Astrocyte (in vitro differentiated cells and primary cell): ENCODE measurements around the gene ZBTB1. TPM values are rescaled to one million over a fixed set of nuclear protein-coding genes. Genes with fewer than 3 reads are reported as not detected.

ENCODE experiments used
- DNase-seq: peaks from one replicate; pipeline ENCODE4 v3.0.0-alpha.2; 2010; ENCODE audit warnings: low read depth
- FAIRE-seq: peaks from 2 replicates; lab custom pipeline; 2011; peaks lifted over from hg19 to GRCh38; lab: Jason Lieb, UNC
- H2AFZ ChIP-seq: 2 replicates; pipeline ENCODE4 v1.6.0; 2012; ENCODE audit warnings: low read depth, low read length, inconsistent platforms
- H3K27ac ChIP-seq: 2 replicates; pipeline ENCODE4 v1.5.1; 2011; ENCODE audit warnings: low read depth, low read length, inconsistent platforms
- H3K27me3 ChIP-seq: 2 replicates; pipeline ENCODE4 v1.6.0; 2011; ENCODE audit warnings: low read length, inconsistent platforms; ENCODE audit not compliant: insufficient read depth
- H3K36me3 ChIP-seq: 2 replicates; pipeline ENCODE4 v1.5.1; 2011; ENCODE audit warnings: low read length, inconsistent platforms; ENCODE audit not compliant: insufficient read depth
- H3K4me1 ChIP-seq: 2 replicates; pipeline ENCODE4 v1.5.1; 2011; ENCODE audit warnings: low read length, inconsistent platforms; ENCODE audit not compliant: insufficient read depth
- H3K4me2 ChIP-seq: 2 replicates; pipeline ENCODE4 v1.6.0; 2012; ENCODE audit warnings: low read length, inconsistent platforms
- H3K4me3 ChIP-seq: 2 replicates; pipeline ENCODE4 v1.5.1; 2011; ENCODE audit warnings: low read depth, mild to moderate bottlenecking, low read length, inconsistent platforms; ENCODE audit not compliant: insufficient read depth
- H3K79me2 ChIP-seq: 2 replicates; pipeline ENCODE4 v1.6.0; 2012; ENCODE audit warnings: mild to moderate bottlenecking, low read length, inconsistent platforms; ENCODE audit not compliant: insufficient read depth
- H3K9ac ChIP-seq: 2 replicates; pipeline ENCODE4 v1.6.0; 2012; ENCODE audit warnings: mild to moderate bottlenecking, low read length, inconsistent platforms
- H3K9me3 ChIP-seq: 2 replicates; pipeline ENCODE4 v1.5.1; 2012; ENCODE audit warnings: low read depth, mild to moderate bottlenecking, low read length, inconsistent platforms; ENCODE audit not compliant: insufficient read depth
- H4K20me1 ChIP-seq: 2 replicates; pipeline ENCODE4 v1.6.0; 2012; ENCODE audit warnings: low read length, inconsistent platforms; ENCODE audit not compliant: insufficient read depth
- H3K27ac Mint-ChIP-seq: one replicate; pipeline ENCODE4 v1.8.0; 2021; ENCODE audit warnings: mild to moderate bottlenecking, mixed read lengths; ENCODE audit not compliant: unreplicated experiment
- H3K27me3 Mint-ChIP-seq: one replicate; pipeline ENCODE4 v1.8.0; 2021; ENCODE audit warnings: low read depth, mixed read lengths; ENCODE audit not compliant: unreplicated experiment
- H3K36me3 Mint-ChIP-seq: one replicate; pipeline ENCODE4 v1.8.0; 2021; ENCODE audit warnings: low read depth, mixed read lengths; ENCODE audit not compliant: unreplicated experiment
- H3K4me1 Mint-ChIP-seq: one replicate; pipeline ENCODE4 v1.8.0; 2021; ENCODE audit warnings: low read depth, mixed read lengths; ENCODE audit not compliant: unreplicated experiment
- H3K4me3 Mint-ChIP-seq: one replicate; pipeline ENCODE4 v1.8.0; 2021; ENCODE audit warnings: mild to moderate bottlenecking, moderate library complexity, mixed read lengths; ENCODE audit not compliant: unreplicated experiment
- H3K9me3 Mint-ChIP-seq: one replicate; pipeline ENCODE4 v1.8.0; 2021; ENCODE audit warnings: mild to moderate bottlenecking, mixed read lengths; ENCODE audit not compliant: unreplicated experiment
- EZH2 ChIP-seq: IDR thresholded peaks from 2 replicates; pipeline ENCODE4 v1.6.1; 2012; ENCODE audit warnings: mild to moderate bottlenecking, low read length, inconsistent platforms; ENCODE audit not compliant: insufficient read depth
- total RNA-seq: library from RNA; stranded (reverse); gene quantifications from 2 replicates; pipeline ENCODE4 v1.2.1, GENCODE V29; 2021
- TF ChIP-seq, protein P1 (sequence below): IDR thresholded peaks from 2 replicates; pipeline ENCODE4 v1.5.1; 2011; ENCODE audit warnings: low read depth, mild to moderate bottlenecking, inconsistent platforms, low read length, moderate library complexity; ENCODE audit not compliant: insufficient read depth

ZBTB1 gene
- total RNA-seq, 1 donor from 2014 or later, result 43.0 TPM

DNA sequence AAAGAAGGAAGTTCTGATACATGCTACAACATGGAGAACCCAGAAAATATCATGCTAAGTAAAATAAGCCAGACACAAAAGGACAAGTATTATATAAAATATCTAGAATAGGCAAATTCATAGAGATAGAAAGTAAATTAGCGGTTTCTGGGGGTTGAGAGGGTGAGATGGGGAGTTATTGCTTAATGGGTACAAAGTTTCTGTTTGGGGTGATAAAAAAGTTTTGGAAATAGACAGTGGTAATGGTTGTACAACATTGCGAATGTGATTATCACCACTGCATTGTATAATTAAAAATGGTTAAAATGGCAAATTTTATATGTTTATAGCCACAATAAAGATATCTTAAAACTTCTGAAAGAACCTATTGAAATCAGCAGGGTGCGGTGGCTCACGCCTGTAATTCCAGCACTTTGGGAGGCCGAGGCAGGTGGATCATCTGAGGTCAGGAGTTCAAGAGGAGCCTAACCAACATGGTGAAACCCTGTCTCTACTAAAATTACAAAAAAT, 15.9 kb upstream of the ZBTB1 start:
- Histone ChIP-seq H3K27me3 (no peaks in the 10 kb centered on the region), H3K27ac (no peak overlapping the region), H3K4me2 (no peak overlapping the region), H3K79me2 (no peaks in the 10 kb centered on the region), H4K20me1 (peaks cover 9% of the 10 kb centered on the region), H2AFZ (no peak overlapping the region), H3K9ac (no peak overlapping the region), H3K4me1 (no peaks in the 10 kb centered on the region), H3K4me3 (no peak overlapping the region), H3K9me3 (no peaks in the 10 kb centered on the region), H3K36me3 (peaks cover 12% of the 10 kb centered on the region)
- TF ChIP-seq EZH2, result no peak
- TF ChIP-seq, protein P1, sequence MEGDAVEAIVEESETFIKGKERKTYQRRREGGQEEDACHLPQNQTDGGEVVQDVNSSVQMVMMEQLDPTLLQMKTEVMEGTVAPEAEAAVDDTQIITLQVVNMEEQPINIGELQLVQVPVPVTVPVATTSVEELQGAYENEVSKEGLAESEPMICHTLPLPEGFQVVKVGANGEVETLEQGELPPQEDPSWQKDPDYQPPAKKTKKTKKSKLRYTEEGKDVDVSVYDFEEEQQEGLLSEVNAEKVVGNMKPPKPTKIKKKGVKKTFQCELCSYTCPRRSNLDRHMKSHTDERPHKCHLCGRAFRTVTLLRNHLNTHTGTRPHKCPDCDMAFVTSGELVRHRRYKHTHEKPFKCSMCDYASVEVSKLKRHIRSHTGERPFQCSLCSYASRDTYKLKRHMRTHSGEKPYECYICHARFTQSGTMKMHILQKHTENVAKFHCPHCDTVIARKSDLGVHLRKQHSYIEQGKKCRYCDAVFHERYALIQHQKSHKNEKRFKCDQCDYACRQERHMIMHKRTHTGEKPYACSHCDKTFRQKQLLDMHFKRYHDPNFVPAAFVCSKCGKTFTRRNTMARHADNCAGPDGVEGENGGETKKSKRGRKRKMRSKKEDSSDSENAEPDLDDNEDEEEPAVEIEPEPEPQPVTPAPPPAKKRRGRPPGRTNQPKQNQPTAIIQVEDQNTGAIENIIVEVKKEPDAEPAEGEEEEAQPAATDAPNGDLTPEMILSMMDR, result no peak
- Mint-ChIP-seq H3K36me3 (peaks cover 13% of the 10 kb centered on the region), H3K27me3 (no peaks in the 10 kb centered on the region), H3K4me1 (no peaks in the 10 kb centered on the region), H3K27ac (no peak overlapping the region), H3K4me3 (no peak overlapping the region), H3K9me3 (no peaks in the 10 kb centered on the region)
- no peak for FAIRE-seq
- DNase-seq, result no peak

DNA sequence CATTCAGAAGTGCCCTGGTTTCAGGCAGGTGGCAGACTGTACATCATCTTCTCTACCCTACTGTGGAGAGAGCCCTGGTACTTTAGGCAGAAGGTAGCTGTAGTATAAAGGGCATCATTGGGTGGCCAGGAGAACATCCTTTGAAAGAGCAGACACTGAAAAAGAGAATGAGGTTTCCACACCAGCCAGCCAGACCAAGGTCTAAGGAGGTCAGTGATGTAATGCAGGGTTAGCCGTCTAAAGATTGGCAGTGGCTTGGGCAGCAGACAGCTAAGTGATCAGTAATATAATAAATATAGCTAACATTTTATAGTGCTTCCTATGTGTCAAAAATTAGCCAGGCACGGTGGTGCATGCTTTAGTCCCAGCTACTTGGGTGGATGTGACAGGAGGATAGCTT, 12.9 kb upstream of the ZBTB1 start:
- no peak for DNase-seq
- TF ChIP-seq EZH2, result no peak
- TF ChIP-seq, protein P1, result no peak
- Histone ChIP-seq H3K9me3 (no peaks in the 10 kb centered on the region), H3K27me3 (no peaks in the 10 kb centered on the region), H3K36me3 (peaks cover 10% of the 10 kb centered on the region), H3K4me2 (no peak overlapping the region), H2AFZ (no peak overlapping the region), H3K79me2 (peaks cover 1% of the 10 kb centered on the region), H3K4me1 (no peaks in the 10 kb centered on the region), H4K20me1 (peaks cover 9% of the 10 kb centered on the region), H3K4me3 (no peak overlapping the region), H3K27ac (no peak overlapping the region), H3K9ac (no peak overlapping the region)
- no peak overlapping the region for H3K4me3 Mint-ChIP-seq
- H3K36me3 Mint-ChIP-seq, result peaks cover 15% of the 10 kb centered on the region
- no peaks in the 10 kb centered on the region for H3K4me1 Mint-ChIP-seq
- no peaks in the 10 kb centered on the region for H3K27me3 Mint-ChIP-seq
- H3K9me3 Mint-ChIP-seq, result no peaks in the 10 kb centered on the region
- FAIRE-seq, result no peak
- H3K27ac Mint-ChIP-seq, result no peak overlapping the region

DNA sequence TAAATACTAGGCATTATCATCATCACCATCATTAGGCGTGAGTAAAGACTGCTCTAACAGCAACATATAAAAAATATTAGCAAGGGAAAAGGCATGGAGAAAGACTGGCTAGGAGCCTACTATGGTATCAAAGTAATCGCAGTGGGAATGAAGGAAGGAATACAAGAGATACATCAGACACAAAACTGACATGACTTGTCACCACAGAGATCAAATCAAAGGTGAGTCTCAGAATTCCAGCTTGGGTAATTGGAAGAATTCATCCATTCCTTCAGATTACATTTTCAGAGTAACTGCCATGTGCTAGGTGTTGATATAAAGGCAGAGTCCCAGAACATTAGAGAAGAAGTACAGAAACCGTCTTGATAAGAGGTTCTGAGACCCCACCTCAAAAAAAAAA, 11.1 kb upstream of the ZBTB1 start:
- Histone ChIP-seq H4K20me1 (peaks cover 9% of the 10 kb centered on the region), H2AFZ (no peak overlapping the region), H3K27ac (no peak overlapping the region), H3K4me1 (no peaks in the 10 kb centered on the region), H3K27me3 (no peaks in the 10 kb centered on the region), H3K9ac (no peak overlapping the region), H3K4me2 (no peak overlapping the region), H3K4me3 (no peak overlapping the region), H3K36me3 (no peaks in the 10 kb centered on the region), H3K9me3 (no peaks in the 10 kb centered on the region), H3K79me2 (peaks cover 5% of the 10 kb centered on the region)
- Mint-ChIP-seq H3K4me1 (no peaks in the 10 kb centered on the region), H3K4me3 (no peak overlapping the region), H3K36me3 (peaks cover 6% of the 10 kb centered on the region), H3K27ac (no peak overlapping the region), H3K27me3 (no peaks in the 10 kb centered on the region), H3K9me3 (no peaks in the 10 kb centered on the region)
- TF ChIP-seq, protein P1, result no peak
- TF ChIP-seq EZH2, result no peak
- FAIRE-seq, result no peak
- DNase-seq, result no peak
